Neural cell (in vitro differentiated cells): ENCODE data around the gene LNPEP.

Experiments used
- CTCF ChIP-seq: fragments of 450-650 bp; IDR thresholded peaks from 2 replicates; pipeline ENCODE4 v1.5.1; 2014; ENCODE audit warnings: antibody characterized with exemption, mild to moderate bottlenecking, moderate library complexity; ENCODE audit not compliant: poor library complexity, severe bottlenecking
- EP300 ChIP-seq: fragments of 450-650 bp; conservative IDR thresholded peaks from 2 replicates; pipeline ENCODE4 v1.6.1; 2014; ENCODE audit warnings: antibody characterized with exemption, mild to moderate bottlenecking, moderate library complexity; ENCODE audit not compliant: poor library complexity, severe bottlenecking
- EZH2 ChIP-seq: fragments of 200-600, 300-800 bp; shearing (Covaris generic), sonication (generic); IDR thresholded peaks from 2 replicates; pipeline ENCODE4 v1.6.1; 2014; ENCODE audit warnings: antibody characterized with exemption, low read length, borderline replicate concordance, mild to moderate bottlenecking; ENCODE audit not compliant: insufficient read depth, poor library complexity, severe bottlenecking
- SMC3 ChIP-seq: fragments of 450-650 bp; conservative IDR thresholded peaks from 2 replicates; pipeline ENCODE4 v1.6.1; 2014; ENCODE audit warnings: antibody characterized with exemption, mild to moderate bottlenecking, moderate library complexity; ENCODE audit not compliant: poor library complexity
- TAF1 ChIP-seq: IDR thresholded peaks from 2 replicates; pipeline ENCODE4 v1.6.1; 2012; ENCODE audit warnings: low read depth

- no peak for TF ChIP-seq TAF1
- TF ChIP-seq CTCF: no peak
- TF ChIP-seq EZH2: no peak
- TF ChIP-seq EP300: no peak
- no peak for TF ChIP-seq SMC3
Observed at GRCh38 chr5:96961053-96961452, 25.2 kb downstream of the LNPEP start.
